ENCODE measurements around the gene IRF4. TPM values are rescaled to one million over a fixed set of nuclear protein-coding genes. Genes with fewer than 3 reads are reported as not detected.

IRF4 gene
- total RNA-seq, 1 donor from 2014 or later: 6.0 TPM

- Histone ChIP-seq H3K27ac (no peak overlapping the region), H3K4me3 (no peak overlapping the region), H3K27me3 (ENCODE audit: low read depth) (no peaks in the 10 kb centered on the region), H3K9me3 (no peaks in the 10 kb centered on the region), H3K4me1 (no peaks in the 10 kb centered on the region), H3K36me3 (no peaks in the 10 kb centered on the region)
- ATAC-seq: no peak
- TF ChIP-seq CTCF (IDR thresholded peaks at IDR 0.05): no peak
- no peak for DNase-seq
- intact Hi-C loops (cut with DNase I): no loop called here
These were observed 36.6 kb downstream of the IRF4 start for GRCh38 chr6:428047-428603.

- ATAC-seq (no peak), DNase-seq (no peak)
- Histone ChIP-seq H3K4me1 (no peaks in the 10 kb centered on the region), H3K27ac (no peak overlapping the region), H3K4me3 (no peak overlapping the region), H3K36me3 (no peaks in the 10 kb centered on the region), H3K27me3 (ENCODE audit: low read depth) (no peaks in the 10 kb centered on the region), H3K9me3 (no peaks in the 10 kb centered on the region)
- TF ChIP-seq CTCF (IDR thresholded peaks at IDR 0.05): no peak
- intact Hi-C loops (cut with DNase I): no loop called here
These were observed 38.1 kb downstream of the IRF4 start for GRCh38 chr6:429515-430121.

GRCh38 chr6:431504-431903 lies 40.0 kb downstream of the IRF4 start:
- no peak for DNase-seq
- no peak for ATAC-seq
- no peak for TF ChIP-seq CTCF (IDR thresholded peaks at IDR 0.05)
- no peaks in the 10 kb centered on the region for H3K9me3 ChIP-seq
- intact Hi-C loops (cut with DNase I): no loop called here
- no peaks in the 10 kb centered on the region for H3K36me3 ChIP-seq
- H3K4me1 ChIP-seq: no peaks in the 10 kb centered on the region
- H3K4me3 ChIP-seq: no peak overlapping the region
- H3K27me3 ChIP-seq (ENCODE audit: low read depth): no peaks in the 10 kb centered on the region
- no peak overlapping the region for H3K27ac ChIP-seq

- intact Hi-C loops (cut with DNase I): no loop called here
These were observed 40.4 kb downstream of the IRF4 start for GRCh38 chr6:431986-432385.

GRCh38 chr6:434051-434705 lies 42.6 kb downstream of the IRF4 start:
- H3K36me3 ChIP-seq: no peaks in the 10 kb centered on the region
- intact Hi-C loops (cut with DNase I): no loop called here
- H3K4me3 ChIP-seq: no peak overlapping the region
- H3K27ac ChIP-seq: no peak overlapping the region
- no peaks in the 10 kb centered on the region for H3K9me3 ChIP-seq
- no peak for TF ChIP-seq CTCF (IDR thresholded peaks at IDR 0.05)
- H3K27me3 ChIP-seq (ENCODE audit: low read depth): no peaks in the 10 kb centered on the region
- no peaks in the 10 kb centered on the region for H3K4me1 ChIP-seq
- no peak for DNase-seq
- ATAC-seq: no peak

More at GRCh38 chr6:431986-432385, 40.4 kb downstream of the IRF4 start:
- Histone ChIP-seq H3K36me3 (no peaks in the 10 kb centered on the region), H3K27me3 (ENCODE audit: low read depth) (no peaks in the 10 kb centered on the region), H3K4me1 (no peaks in the 10 kb centered on the region), H3K9me3 (no peaks in the 10 kb centered on the region), H3K27ac (no peak overlapping the region), H3K4me3 (no peak overlapping the region)
- no peak for TF ChIP-seq CTCF (IDR thresholded peaks at IDR 0.05)
- ATAC-seq (no peak), DNase-seq (no peak)
